SU-DHL-6 (cell line): Measurements from ENCODE around the gene DEPDC1B.

Experiments used
- EZH2phosphoT487 ChIP-seq: fragments of 200-600 bp; sonication (generic), shearing (Covaris generic); conservative IDR thresholded peaks from 2 replicates; pipeline ENCODE4 v1.6.1; 2018; ENCODE audit warnings: mild to moderate bottlenecking, antibody characterized with exemption, low read length, moderate library complexity, mixed read lengths
- TF ChIP-seq, protein P1 (sequence below): fragments of 200-600 bp; sonication (generic); IDR thresholded peaks from one replicate; pipeline ENCODE4 v1.5.1; 2017; ENCODE audit warnings: antibody characterized with exemption, mild to moderate bottlenecking, low read length, moderate library complexity; ENCODE audit not compliant: insufficient read depth, poor library complexity, severe bottlenecking

DNA sequence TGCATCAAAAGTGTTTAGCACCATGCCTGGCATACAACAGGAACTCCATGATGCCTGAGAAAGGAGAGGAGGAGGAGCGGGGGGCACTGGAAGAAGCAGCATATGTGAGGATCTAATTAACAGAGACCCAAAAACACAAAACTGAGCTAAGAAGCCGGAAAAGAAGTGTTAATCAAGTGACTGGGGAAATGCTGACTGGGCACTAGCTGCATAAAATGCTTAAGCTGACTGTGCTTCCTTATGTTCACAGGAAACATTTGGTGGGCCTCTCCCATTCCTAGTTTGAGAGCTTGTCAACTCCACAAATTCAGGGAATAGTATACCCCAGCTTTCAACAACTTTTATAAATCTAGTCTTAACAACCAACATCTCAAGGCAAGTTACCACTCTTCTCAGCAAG, 26.6 kb downstream of the DEPDC1B start:
- TF ChIP-seq, protein P1, sequence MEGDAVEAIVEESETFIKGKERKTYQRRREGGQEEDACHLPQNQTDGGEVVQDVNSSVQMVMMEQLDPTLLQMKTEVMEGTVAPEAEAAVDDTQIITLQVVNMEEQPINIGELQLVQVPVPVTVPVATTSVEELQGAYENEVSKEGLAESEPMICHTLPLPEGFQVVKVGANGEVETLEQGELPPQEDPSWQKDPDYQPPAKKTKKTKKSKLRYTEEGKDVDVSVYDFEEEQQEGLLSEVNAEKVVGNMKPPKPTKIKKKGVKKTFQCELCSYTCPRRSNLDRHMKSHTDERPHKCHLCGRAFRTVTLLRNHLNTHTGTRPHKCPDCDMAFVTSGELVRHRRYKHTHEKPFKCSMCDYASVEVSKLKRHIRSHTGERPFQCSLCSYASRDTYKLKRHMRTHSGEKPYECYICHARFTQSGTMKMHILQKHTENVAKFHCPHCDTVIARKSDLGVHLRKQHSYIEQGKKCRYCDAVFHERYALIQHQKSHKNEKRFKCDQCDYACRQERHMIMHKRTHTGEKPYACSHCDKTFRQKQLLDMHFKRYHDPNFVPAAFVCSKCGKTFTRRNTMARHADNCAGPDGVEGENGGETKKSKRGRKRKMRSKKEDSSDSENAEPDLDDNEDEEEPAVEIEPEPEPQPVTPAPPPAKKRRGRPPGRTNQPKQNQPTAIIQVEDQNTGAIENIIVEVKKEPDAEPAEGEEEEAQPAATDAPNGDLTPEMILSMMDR, result no peak
- no peak for TF ChIP-seq EZH2phosphoT487
